ENCODE results near the gene VDAC1.

DNA sequence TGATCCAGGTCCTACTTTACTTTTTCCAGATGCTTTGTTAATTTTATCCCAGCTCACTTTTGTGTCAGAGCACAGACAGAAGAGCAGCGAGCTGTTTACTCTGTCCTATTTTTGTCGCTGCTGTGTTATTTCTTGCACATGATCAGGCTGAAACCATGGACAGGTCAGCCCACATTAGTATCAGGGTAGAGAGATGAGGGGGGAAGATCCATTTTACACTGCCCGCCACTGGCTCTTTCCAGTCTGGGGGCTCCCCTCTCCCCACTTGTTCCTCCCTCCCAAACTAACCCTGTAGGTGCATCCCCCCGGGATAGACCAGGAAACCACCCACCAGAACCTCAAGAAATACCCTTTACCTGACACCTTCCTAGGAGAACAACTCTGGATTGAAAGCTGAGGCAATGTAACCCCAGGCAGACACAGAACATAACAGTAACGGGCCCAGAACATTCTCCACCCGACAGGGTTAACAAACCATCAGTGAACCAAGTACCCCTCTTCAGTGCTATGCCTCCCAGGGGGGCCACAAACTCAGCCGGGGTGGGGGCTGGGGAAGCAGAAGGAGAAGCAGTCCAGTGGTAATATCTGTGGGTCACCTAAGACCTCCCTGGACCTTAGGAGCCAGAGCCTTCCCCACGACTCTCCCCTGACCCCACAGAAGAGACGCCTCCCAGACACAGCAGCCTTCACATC is 10.3 kb downstream of the VDAC1 start:
- TF ChIP-seq CTCF (IDR thresholded peaks at IDR 0.05) (no peak), POLR2A (IDR thresholded peaks at IDR 0.05; ENCODE audit: low read depth) (no peak)
